T-helper 1 cell (primary cell): Measurements from ENCODE around the gene STK36.

Experiments used
- DNase-seq, 5 donors: peaks; one replicate each; pipeline ENCODE4 v3.0.0-alpha.2; 2012 to 2020

Gene STK36

DNA sequence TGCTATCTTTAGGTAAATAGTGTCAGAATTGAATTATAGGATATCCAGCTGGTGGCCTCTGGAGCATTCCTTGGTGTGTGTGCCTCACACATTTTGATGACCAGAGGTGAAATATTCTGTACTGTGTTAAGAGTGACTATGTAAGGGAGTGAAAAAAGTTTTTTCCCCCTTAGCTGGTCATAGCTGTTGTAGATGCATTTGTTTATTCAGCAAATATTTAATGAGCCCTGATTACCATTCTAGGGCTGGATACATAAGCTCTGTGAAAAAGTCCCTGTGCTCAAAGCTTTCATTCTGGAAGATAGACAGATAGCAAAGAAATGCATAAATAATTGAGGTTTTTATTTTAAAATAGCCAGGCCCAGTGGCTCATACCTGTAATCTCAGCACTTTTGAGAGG is 49.6 kb downstream of the STK36 start:
- DNase-seq: no peak

GRCh38 chr2:218721934-218722333 is 50.0 kb downstream of the STK36 start:
- DNase-seq: no peak

DNA sequence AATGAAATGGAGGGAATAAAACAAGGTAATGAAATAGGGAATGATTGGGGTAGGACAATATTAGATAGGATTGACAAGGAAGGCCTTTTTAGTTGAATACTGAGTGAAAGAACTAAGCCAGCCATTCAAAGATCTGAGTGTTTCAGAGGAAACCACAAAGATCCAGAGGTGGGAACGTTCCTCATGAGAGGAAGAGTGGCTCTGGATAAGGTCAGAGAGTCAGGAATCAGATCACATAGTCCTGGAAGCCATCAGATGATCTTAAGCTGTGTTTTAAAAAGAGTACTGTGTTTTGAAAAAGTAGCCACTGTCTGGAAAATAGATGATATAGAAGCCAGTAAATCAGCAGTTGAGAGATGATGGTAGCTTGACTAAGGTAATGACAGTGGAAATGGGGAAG is 50.5 kb downstream of the STK36 start:
- DNase-seq: no peak

DNA sequence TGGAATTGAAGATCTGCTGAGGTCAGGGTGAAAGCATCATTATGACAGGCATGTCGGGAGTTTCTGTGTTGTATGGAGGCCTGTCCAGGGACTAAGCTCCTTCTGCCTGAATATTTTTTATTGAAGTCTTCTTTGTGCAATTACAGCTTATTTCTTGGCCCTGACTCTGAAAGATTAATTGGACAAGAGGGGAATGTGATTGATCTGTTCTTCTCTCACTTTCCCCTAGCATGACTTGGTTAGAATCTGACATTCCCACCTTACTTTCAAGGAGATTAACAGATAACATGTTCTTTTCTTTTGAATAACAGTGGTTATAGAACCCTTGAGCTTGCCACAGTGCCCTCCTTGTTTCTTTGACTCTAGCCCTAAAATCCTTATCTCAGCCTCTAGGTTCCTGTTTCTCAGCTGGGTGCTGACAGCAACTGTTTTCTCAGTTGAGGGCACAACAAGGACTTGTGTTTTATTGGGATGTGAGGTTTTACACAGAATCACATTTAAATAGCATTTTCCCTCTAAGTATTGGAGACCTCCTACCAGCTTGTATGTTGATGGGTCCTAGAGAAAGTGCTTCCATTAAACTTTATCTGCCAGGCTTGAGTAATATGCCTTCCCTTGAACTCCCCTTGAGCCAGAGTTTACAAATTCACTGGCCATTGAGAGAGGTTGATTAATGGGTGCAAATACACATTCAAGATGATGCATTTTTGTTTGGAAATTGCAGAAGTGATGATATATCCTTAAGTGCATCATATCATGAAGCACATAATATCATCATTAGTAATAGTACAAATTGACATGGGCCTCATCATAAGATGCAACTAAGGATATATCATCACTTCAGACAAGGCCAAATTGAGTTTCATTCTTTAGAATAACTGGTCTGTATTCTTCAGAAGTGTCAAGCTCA is 51.2 kb downstream of the STK36 start:
- no peak for DNase-seq

DNA sequence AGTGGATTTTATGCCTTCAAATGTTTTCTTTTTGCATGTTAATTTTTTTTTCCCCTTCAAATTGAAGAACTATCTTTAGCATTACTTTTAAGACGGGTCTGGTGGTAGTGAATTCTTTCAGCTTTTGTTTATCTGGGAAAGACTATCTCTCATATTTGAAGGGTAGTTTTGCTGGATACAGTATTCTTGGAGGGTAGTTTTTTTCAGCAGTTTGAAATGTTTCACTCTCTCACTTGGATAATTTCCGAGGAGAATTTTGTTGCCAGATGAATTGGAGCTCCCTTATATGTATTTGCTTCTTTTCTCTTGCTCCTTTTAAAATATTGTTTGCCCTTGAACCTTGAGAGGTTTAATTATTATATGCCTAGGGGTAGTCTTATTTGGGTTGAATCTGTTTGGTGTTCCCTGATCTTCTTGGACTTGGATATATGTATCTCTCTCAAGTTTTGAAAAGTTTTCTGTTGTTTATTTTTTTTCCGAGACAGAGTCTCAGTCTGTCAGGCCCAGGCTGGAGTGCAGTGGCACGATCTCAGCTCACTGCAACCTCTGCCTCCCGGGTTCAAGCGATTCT is 54.2 kb downstream of the STK36 start:
- DNase-seq: no peak

DNA sequence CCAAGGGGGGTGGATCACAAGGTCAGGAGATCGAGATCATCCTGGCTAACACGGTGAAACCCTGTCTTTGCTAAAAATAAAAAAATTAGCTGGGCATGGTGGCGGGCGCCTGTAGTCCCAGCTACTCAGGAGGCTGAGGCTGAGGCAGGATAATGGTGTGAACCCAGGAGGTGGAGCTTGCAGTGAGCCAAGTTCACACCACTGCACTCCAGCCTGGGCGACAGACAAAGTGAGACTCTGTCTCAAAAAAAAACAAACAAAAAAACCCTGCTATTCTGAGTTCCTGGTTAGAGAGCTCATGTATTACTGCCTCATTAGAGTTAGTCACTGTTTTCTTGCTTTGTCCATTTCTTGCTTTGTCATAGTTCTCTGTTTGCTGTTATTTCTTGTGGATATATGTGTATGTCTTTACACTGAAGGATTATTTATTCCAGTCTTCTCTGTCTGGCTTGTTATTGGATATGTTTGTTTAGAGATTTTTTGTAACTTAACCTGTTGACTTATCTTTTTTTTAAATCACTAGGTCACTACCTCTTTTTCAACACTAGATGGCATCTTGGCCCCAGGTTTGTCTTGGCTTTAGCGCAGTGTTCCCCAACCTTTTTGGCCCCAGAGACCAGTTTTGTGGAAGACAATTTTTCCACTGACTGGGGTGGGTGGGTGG is 55.7 kb downstream of the STK36 start:
- peak in 1 of 5 donors; percentile 21 for DNase-seq

GRCh38 chr2:218729640-218730039 is 57.8 kb downstream of the STK36 start:
- no peak for DNase-seq

DNA sequence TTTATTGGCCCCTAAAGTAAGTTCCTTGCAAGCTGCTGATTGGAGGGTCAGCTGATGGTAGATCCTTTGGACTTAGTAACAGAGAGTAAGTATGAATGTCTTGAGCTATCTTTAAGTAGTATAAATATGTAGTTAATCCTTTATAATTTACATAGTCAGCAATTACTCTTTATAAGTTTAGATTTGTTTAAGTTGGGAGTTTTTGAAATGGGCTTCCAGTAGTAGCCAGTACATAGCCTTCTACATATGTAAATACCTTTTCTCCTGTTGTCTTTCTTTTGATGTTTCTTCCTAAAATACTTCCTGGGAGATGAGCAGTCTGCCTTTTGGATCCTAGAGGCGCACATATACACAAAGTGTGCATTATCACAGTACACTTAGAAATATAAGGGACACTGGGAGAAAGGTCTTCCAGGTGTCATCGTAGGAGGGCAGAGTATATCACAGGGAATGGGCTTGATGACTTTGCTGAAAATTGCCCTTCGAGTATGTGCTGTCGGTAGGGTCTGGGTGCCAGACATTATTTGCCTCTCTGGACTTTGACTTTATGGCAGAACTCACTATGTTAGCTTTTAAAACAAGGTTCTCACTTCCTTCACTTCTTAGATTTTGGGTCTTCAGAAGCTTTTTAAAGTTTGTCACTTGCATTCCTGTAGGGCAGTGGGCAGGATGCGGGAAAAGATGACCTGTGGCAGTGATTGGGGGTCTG is 60.3 kb downstream of the STK36 start:
- no peak for DNase-seq

- no peak for DNase-seq
Observed at GRCh38 chr2:218732761-218733158, 60.9 kb downstream of the STK36 start.

DNA sequence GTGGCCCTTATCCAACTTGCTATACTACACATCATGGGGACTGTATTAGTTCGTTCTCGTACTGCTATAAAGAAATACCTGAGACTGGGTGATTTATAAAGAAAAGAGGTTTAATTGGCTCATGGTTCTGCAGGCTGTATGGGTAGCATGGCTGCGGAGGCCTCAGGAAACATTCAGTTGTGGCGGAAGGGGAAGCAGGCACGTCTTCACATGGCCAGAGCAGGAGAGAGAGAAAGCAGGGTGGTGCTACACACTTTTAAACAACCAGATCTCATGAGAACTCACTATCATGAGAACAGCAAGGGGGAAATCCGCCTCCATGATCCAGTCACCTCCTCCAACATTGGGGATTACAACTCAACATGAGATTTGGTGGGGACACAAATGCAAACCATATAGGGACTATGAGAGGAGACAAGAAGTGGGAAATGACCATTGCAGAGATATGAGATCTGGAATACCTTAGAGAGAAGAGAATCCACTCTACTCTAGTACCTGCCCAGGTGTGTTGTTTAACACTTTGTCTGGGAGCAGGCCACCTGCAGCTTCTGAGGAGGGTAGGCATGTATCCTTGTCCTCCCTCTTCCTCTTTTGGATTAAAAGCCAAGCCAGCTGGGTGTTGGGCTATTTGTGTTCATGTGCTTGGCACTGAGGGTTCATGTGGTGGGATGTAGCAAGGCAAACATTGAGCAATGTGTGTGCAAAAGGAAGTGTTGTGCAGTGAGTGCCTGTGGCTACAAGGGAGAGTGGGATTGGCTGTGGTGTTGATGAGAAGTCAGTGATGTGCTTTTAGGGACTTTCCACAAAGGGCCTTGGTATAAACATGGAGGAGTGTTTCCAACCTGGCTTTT is 61.5 kb downstream of the STK36 start:
- peak in 1 of 5 donors; percentile 54 for DNase-seq

DNA sequence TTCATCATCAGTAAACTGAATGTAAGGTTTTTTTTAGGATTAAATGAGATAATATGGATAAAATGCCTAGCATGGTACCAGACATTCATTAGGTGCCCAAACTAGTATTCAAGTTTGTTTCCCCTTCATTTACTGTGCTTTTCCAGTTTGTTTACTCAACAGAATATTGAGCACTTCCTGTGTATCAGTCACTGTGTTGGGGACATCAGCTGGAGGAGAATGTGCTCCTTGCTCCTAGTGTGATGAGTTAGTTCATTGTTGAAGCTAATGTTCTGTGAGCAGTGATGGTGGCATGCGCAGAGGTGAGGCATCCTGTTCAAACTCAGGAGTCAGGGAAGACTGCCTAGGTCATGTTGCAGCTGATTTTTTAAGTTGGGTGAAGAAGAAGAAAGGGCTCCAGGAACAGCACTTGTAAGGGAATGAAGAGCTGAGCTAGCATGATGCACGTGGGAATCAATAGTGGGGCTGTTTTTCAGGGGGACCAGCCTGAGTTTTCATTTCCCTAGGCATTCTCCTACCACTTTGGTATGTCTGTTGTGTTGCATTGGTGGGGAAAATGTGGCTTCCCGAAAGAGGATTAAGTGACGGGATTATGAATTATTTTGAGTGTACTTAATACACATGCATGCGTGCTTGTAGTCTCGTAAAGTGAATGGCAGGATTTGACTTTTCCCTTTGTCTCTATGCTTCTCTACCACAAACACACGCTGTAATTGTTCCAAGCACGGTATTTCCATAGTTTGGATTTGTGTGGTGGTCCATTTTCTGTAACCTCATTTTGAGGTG is 62.5 kb downstream of the STK36 start:
- no peak for DNase-seq

GRCh38 chr2:218736531-218736930 is 64.6 kb downstream of the STK36 start:
- DNase-seq: no peak

- DNase-seq: no peak
Observed at GRCh38 chr2:218743068-218743467, 71.2 kb downstream of the STK36 start.

DNA sequence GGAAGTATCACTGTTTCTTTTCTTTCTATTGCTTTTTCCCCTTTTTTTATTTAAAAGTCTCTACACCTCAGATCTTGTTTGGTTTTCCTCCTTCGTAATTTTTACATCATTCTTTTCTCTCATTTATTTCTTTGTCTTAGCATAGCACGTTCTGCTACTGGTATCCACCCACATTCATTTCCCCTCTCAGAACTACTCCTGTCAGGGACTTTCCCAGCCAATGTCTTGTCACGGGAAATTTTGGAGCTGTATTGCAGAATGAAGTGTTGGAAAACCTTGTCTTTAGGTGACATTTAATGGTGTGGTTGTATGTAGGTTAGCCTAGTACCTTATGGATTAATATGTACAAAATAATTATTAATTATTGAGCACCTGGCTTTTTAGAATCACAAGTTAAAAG is 72.7 kb downstream of the STK36 start:
- DNase-seq: no peak

GRCh38 chr2:218745160-218745558 is 73.3 kb downstream of the STK36 start:
- DNase-seq: no peak

GRCh38 chr2:218745559-218746469 is 73.9 kb downstream of the STK36 start:
- no peak for DNase-seq

- DNase-seq: no peak
Observed at GRCh38 chr2:218746470-218746795, 74.5 kb downstream of the STK36 start.

DNA sequence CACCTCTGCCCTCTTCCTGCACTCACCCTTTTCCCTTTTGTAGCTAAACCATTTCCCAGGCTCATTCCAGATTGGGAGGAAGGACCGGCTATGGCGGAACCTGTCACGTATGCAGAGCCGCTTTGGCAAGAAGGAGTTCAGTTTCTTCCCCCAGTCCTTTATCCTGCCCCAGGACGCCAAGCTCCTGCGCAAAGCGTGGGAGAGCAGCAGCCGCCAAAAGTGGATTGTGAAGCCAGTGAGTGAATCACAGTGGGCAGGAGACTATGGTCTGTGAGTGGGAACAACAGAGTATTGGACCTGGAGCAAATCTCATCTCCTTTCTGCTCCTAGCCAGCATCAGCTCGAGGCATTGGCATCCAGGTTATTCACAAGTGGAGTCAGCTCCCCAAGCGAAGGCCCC is 75.1 kb downstream of the STK36 start:
- DNase-seq: no peak

GRCh38 chr2:218748741-218749441 is 77.0 kb downstream of the STK36 start:
- no peak for DNase-seq
